SK-N-SH treated with all-trans-retinoic acid at 6 μM for 48 hours (cell line): ENCODE measurements around the gene SPIRE2.

Experiments used
- ATAC-seq: fragments of 200-7000 bp; cut with Tn5 transposase; 3 replicates; pipeline ENCODE4 v1.9.1; 2020; ENCODE audit warnings: mild to moderate bottlenecking, moderate library complexity
- BACH2 ChIP-seq: fragments of 250-450 bp; sonication (Bioruptor Pico); IDR thresholded peaks from 2 replicates; pipeline ENCODE4 v1.9.0; 2021; ENCODE audit warnings: mild to moderate bottlenecking, borderline replicate concordance
- CSDC2 ChIP-seq: fragments of 250-450 bp; sonication (Bioruptor Pico); IDR thresholded peaks from 2 replicates; pipeline ENCODE4 v1.5.0; 2020; ENCODE audit warnings: mild to moderate bottlenecking, moderate library complexity
- ESRRG ChIP-seq: fragments of 250-450 bp; sonication (Bioruptor Pico); IDR thresholded peaks from 2 replicates; pipeline ENCODE4 v1.6.1; 2021; ENCODE audit warnings: mild to moderate bottlenecking
- ISL1 ChIP-seq: fragments of 250-450 bp; sonication (Bioruptor Pico); IDR thresholded peaks from 2 replicates; pipeline ENCODE4 v2.1.2; 2022; ENCODE audit warnings: mild to moderate bottlenecking, moderate library complexity
- OSR1 ChIP-seq: fragments of 250-450 bp; sonication (Bioruptor Pico); IDR thresholded peaks from 2 replicates; pipeline ENCODE4 v1.8.0; 2022; ENCODE audit warnings: moderate library complexity, mild to moderate bottlenecking, inconsistent platforms
- PPARA ChIP-seq: fragments of 250-450 bp; sonication (Bioruptor Pico); IDR thresholded peaks from 2 replicates; pipeline ENCODE4 v1.5.0; 2020; ENCODE audit warnings: mild to moderate bottlenecking, borderline replicate concordance
- RARB ChIP-seq: fragments of 250-450 bp; sonication (Bioruptor Pico); IDR thresholded peaks from 2 replicates; pipeline ENCODE4 v1.8.0; 2021; ENCODE audit warnings: mild to moderate bottlenecking, moderate library complexity
- SNAI2 ChIP-seq: fragments of 250-450 bp; sonication (Bioruptor Pico); IDR thresholded peaks from 2 replicates; pipeline ENCODE4 v1.5.0; 2020; ENCODE audit warnings: mild to moderate bottlenecking, moderate library complexity
- TCF4 ChIP-seq: fragments of 250-450 bp; sonication (Bioruptor Pico); IDR thresholded peaks from 2 replicates; pipeline ENCODE4 v1.8.0; 2021; ENCODE audit warnings: mild to moderate bottlenecking, moderate library complexity, borderline replicate concordance
- ZC3H10 ChIP-seq: fragments of 250-450 bp; sonication (Bioruptor Pico); IDR thresholded peaks from 2 replicates; pipeline ENCODE4 v1.5.1; 2021; ENCODE audit warnings: mild to moderate bottlenecking, moderate library complexity
- ZFP3 ChIP-seq: fragments of 250-450 bp; sonication (Bioruptor Pico); IDR thresholded peaks from 2 replicates; pipeline ENCODE4 v1.5.0; 2020; ENCODE audit warnings: mild to moderate bottlenecking, moderate library complexity
- ZFP30 ChIP-seq: fragments of 450-650 bp; formaldehyde crosslinking; IDR thresholded peaks from 2 replicates; pipeline ENCODE4 v1.5.0; 2022; ENCODE audit warnings: mild to moderate bottlenecking, moderate library complexity
- ZNF565 ChIP-seq: fragments of 450-650 bp; formaldehyde crosslinking; conservative IDR thresholded peaks from 2 replicates; pipeline ENCODE4 v1.5.0; 2020; ENCODE audit warnings: low read depth, mild to moderate bottlenecking, moderate library complexity
- ZNF8 ChIP-seq: fragments of 450-650 bp; formaldehyde crosslinking; IDR thresholded peaks from 2 replicates; pipeline ENCODE4 v1.5.0; 2020; ENCODE audit warnings: mild to moderate bottlenecking, moderate library complexity
- TF ChIP-seq, protein P1 (sequence below): fragments of 250-450 bp; sonication (Bioruptor Pico); IDR thresholded peaks from 2 replicates; pipeline ENCODE4 v1.5.1; 2020; ENCODE audit warnings: low read depth, mild to moderate bottlenecking, moderate library complexity
- TF ChIP-seq, protein P2 (sequence below): fragments of 250-450 bp; sonication (Bioruptor Pico); IDR thresholded peaks from 2 replicates; pipeline ENCODE4 v1.5.0; 2020; ENCODE audit warnings: mild to moderate bottlenecking, moderate library complexity
- TF ChIP-seq, protein P3 (sequence below): fragments of 250-450 bp; sonication (Bioruptor Pico); IDR thresholded peaks from 2 replicates; pipeline ENCODE4 v1.8.0; 2021; ENCODE audit warnings: low read depth, mild to moderate bottlenecking, moderate library complexity, borderline replicate concordance
- TF ChIP-seq, protein P4 (sequence below): fragments of 250-450 bp; sonication (Bioruptor Pico); IDR thresholded peaks from 2 replicates; pipeline ENCODE4 v1.8.0; 2020; ENCODE audit warnings: mild to moderate bottlenecking, moderate library complexity, borderline replicate concordance
- TF ChIP-seq, protein P5 (sequence below): fragments of 250-450 bp; sonication (Bioruptor Pico); IDR thresholded peaks from 2 replicates; pipeline ENCODE4 v1.5.1; 2021; ENCODE audit warnings: mild to moderate bottlenecking, moderate library complexity

The SPIRE2 gene

DNA sequence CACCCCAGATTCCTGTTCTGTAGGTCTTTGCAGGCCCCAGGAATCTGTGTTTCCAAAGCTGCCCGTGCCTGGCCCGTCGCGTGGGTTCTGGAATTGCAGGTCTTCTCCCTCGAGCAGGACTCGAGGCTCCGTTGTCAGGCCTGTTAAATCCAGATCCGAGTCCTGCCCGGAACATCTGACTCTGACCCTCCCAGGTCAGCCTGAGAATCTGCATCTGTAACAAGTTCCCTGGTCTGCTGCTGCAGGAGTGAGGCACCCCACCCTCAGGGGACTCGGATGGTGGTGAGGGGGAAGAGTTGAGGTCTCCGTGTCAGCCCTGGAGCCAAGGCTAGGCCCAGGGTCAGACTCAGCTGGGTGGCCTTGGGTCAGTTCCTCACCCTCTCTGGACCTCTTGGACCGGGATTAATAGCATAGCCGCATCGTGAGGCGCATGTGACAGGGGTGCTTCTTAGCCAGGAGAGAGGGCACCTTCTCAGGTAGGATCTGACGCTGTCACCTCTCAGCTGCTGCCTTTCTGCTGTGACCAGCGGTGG lies 8.8 kb downstream of the SPIRE2 start (continued):
- TF ChIP-seq, protein P1, sequence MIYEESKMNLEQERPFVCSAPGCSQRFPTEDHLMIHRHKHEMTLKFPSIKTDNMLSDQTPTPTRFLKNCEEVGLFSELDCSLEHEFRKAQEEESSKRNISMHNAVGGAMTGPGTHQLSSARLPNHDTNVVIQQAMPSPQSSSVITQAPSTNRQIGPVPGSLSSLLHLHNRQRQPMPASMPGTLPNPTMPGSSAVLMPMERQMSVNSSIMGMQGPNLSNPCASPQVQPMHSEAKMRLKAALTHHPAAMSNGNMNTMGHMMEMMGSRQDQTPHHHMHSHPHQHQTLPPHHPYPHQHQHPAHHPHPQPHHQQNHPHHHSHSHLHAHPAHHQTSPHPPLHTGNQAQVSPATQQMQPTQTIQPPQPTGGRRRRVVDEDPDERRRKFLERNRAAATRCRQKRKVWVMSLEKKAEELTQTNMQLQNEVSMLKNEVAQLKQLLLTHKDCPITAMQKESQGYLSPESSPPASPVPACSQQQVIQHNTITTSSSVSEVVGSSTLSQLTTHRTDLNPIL (CRISPR knock-in tag): no peak
- no peak for TF ChIP-seq ZC3H10 (CRISPR knock-in tag)
- no peak for TF ChIP-seq ZFP30 (CRISPR knock-in tag)
- TF ChIP-seq, protein P2, sequence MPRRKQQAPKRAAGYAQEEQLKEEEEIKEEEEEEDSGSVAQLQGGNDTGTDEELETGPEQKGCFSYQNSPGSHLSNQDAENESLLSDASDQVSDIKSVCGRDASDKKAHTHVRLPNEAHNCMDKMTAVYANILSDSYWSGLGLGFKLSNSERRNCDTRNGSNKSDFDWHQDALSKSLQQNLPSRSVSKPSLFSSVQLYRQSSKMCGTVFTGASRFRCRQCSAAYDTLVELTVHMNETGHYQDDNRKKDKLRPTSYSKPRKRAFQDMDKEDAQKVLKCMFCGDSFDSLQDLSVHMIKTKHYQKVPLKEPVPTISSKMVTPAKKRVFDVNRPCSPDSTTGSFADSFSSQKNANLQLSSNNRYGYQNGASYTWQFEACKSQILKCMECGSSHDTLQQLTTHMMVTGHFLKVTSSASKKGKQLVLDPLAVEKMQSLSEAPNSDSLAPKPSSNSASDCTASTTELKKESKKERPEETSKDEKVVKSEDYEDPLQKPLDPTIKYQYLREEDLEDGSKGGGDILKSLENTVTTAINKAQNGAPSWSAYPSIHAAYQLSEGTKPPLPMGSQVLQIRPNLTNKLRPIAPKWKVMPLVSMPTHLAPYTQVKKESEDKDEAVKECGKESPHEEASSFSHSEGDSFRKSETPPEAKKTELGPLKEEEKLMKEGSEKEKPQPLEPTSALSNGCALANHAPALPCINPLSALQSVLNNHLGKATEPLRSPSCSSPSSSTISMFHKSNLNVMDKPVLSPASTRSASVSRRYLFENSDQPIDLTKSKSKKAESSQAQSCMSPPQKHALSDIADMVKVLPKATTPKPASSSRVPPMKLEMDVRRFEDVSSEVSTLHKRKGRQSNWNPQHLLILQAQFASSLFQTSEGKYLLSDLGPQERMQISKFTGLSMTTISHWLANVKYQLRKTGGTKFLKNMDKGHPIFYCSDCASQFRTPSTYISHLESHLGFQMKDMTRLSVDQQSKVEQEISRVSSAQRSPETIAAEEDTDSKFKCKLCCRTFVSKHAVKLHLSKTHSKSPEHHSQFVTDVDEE (CRISPR knock-in tag): no peak

DNA sequence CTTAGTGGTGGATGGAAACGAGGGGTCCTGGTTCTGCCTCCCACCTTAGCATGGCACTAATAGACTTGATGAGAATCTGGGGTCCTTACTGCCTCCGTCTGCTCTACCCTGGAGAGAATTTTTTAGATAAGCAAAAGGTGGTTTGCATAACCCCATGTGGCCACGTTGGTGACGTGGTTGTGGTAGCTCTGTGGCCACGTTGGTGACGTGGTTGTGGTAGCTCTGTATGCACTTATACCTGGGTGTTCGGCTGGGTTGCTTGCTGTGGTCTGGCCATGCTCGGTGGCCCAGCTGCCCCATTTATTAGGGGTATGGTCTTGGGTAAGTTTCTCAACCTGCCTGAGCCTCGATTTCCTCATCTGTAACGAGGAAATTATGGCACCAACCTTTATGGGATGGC lies 13.0 kb downstream of the SPIRE2 start:
- TF ChIP-seq ZFP30 (CRISPR knock-in tag) (no peak), OSR1 (no peak), CSDC2 (CRISPR knock-in tag) (no peak), ISL1 (CRISPR knock-in tag) (no peak), PPARA (no peak), ZNF8 (CRISPR knock-in tag) (no peak), BACH2 (CRISPR knock-in tag) (no peak), TCF4 (no peak), ZFP3 (no peak), RARB (CRISPR knock-in tag) (no peak)
- TF ChIP-seq, protein P3, sequence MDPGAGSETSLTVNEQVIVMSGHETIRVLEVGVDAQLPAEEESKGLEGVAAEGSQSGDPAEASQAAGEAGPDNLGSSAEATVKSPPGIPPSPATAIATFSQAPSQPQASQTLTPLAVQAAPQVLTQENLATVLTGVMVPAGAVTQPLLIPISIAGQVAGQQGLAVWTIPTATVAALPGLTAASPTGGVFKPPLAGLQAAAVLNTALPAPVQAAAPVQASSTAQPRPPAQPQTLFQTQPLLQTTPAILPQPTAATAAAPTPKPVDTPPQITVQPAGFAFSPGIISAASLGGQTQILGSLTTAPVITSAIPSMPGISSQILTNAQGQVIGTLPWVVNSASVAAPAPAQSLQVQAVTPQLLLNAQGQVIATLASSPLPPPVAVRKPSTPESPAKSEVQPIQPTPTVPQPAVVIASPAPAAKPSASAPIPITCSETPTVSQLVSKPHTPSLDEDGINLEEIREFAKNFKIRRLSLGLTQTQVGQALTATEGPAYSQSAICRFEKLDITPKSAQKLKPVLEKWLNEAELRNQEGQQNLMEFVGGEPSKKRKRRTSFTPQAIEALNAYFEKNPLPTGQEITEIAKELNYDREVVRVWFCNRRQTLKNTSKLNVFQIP (CRISPR knock-in tag): no peak
- TF ChIP-seq, protein P4, sequence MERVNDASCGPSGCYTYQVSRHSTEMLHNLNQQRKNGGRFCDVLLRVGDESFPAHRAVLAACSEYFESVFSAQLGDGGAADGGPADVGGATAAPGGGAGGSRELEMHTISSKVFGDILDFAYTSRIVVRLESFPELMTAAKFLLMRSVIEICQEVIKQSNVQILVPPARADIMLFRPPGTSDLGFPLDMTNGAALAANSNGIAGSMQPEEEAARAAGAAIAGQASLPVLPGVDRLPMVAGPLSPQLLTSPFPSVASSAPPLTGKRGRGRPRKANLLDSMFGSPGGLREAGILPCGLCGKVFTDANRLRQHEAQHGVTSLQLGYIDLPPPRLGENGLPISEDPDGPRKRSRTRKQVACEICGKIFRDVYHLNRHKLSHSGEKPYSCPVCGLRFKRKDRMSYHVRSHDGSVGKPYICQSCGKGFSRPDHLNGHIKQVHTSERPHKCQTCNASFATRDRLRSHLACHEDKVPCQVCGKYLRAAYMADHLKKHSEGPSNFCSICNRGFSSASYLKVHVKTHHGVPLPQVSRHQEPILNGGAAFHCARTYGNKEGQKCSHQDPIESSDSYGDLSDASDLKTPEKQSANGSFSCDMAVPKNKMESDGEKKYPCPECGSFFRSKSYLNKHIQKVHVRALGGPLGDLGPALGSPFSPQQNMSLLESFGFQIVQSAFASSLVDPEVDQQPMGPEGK (CRISPR knock-in tag): no peak
- TF ChIP-seq, protein P1 (CRISPR knock-in tag): no peak
- TF ChIP-seq, protein P5, sequence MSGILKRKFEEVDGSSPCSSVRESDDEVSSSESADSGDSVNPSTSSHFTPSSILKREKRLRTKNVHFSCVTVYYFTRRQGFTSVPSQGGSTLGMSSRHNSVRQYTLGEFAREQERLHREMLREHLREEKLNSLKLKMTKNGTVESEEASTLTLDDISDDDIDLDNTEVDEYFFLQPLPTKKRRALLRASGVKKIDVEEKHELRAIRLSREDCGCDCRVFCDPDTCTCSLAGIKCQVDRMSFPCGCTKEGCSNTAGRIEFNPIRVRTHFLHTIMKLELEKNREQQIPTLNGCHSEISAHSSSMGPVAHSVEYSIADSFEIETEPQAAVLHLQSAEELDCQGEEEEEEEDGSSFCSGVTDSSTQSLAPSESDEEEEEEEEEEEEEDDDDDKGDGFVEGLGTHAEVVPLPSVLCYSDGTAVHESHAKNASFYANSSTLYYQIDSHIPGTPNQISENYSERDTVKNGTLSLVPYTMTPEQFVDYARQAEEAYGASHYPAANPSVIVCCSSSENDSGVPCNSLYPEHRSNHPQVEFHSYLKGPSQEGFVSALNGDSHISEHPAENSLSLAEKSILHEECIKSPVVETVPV (CRISPR knock-in tag): no peak

DNA sequence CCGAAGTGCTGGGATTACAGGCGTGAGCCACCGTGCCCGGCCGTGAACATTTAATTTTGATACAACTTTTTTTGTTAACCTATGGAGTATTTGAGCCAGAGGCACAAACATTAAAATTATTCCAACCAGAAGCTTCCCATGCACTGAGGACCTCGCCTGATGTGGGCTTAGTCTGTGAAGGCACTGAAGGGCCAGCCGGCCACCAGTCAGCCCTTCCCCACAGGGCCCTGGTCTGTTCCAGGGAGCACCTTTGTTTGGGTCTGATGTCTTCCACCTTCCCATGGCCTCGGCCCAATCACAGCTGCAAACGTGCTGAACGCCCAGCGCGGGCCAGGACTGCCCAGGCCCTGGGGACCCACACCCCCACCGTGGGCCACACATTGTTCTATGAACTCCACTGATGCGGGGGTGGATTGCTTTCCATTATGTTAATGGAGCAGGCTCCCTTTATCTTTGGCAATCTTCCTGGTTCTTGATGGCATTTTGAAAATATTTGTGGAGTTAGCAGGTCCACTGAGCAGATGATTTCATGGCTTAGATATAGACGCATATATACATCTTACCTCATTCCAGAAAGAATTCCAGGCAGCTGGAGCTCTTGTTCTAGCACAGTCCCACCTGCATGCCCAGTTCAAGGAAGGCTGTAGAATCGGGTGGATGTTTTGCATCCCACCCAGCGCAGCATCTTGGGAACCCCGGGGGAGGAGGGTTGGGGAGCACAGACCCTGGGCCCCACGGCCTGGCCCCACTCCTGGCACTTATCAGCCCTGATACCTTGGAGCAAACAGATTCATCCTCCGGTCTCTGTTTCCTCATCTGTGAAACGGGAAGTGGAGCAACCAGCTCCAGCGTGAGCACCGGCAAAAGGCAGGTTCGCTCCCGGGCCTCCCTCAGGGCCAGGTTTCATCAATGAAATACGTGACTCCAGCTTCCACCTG lies 14.5 kb downstream of the SPIRE2 start:
- ATAC-seq: peak; percentile 95
- TF ChIP-seq ZNF565 (CRISPR knock-in tag) (no peak), ISL1 (CRISPR knock-in tag) (peak; percentile 96), OSR1 (no peak), TCF4 (peak; percentile 58; the same call in 1 of the 2 replicates), ESRRG (0 out of 2 replicates have a peak, but pooled peaks have one; percentile 7), SNAI2 (CRISPR knock-in tag) (no peak), ZFP30 (CRISPR knock-in tag) (no peak)
- TF ChIP-seq, protein P1 (CRISPR knock-in tag): 0 out of 2 replicates have a peak, but pooled peaks have one; percentile 36
- TF ChIP-seq, protein P4 (CRISPR knock-in tag): 0 out of 2 replicates have a peak, but pooled peaks have one; percentile 39

More for the DNA sequence above, 13.0 kb downstream of the SPIRE2 start:
- ATAC-seq: no peak
